Measurements from ENCODE around the gene KIAA1217.
A peak's percentile ranks its signal among the peaks of the same experiment; 100 is the strongest.

KIAA1217 gene

DNA sequence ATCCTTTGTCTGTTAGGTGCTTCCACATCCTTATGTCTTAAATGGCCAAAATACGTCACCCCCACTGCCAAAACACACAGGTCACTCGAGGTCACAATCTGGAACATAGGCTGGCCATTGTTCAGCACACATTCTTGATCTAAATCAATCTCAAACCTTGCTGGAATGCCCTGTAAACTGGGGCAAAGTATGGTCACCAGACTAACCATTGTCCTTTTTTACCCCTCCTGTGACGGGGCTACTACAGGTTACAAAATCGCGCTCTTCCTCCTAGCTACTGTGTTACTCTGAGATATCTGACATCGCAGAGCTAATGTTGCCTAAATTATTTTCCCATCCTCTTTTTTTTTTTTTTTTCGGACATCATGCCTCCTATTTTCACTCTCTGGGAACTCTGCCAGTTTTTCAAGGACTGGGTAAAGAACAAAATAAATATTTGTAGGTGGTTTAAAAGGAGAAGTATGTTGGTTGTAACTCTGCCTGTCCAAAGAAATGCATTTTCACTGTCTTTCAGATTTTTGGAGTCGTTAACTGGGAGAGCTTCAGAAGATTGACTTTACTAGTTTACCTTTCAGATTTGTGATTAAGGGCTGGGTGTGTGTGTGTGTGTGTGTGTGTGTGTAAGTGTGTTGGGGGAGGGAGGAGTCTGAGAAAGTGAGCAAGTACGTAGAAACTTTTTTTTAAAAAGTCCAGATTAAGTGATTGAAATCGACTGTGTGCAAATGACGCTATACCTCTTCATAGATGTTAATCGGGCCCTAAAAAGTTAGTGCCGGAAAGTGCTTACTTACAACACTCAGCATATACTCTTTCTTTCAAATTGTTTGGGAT lies 942 bp upstream of the KIAA1217 start:
- no peak for DNase-seq
- no peak for ATAC-seq

DNA sequence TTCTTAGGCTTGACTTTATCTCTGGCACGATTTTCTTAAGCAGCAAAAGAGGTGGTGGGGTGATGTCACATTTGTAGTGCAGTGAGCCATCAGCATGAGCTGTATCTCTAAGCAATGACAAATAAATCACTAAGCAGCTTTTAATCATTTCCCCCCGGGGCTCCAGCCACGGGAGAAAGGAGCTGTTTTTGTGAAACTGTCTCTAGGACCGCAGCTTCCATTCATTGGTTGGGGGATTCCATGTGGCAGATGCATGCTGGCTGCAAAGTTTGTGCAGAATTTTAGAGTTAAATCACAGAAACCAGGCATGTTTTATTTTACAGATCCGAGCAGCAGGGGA lies 464 bp downstream of the KIAA1217 start:
- DNase-seq (peak; percentile 37), ATAC-seq (peak; percentile 80)

GRCh38 chr10:24209946-24210491 lies 1.1 kb downstream of the KIAA1217 start:
- ATAC-seq (peak; percentile 79), DNase-seq (peak; percentile 48)

DNA sequence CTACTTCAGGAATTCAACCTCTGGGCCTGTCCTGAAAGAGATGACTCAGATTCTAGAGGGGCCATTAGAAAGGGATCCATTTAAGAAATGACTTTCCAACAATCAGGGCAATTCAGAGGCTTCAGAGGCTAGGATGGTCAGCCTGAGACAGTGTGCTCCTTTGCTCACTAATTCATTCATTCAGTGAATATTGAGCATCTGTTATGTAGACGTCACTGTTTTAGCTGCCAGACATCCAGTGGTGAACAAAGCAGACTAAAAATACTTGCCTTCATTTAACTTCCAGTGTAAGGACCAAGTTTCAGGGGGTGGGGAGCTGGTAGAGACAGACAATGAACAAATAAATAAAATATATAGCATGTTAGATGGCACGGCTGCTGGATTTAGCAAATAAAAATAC lies 1.6 kb downstream of the KIAA1217 start:
- ATAC-seq: no peak
- no peak for DNase-seq

DNA sequence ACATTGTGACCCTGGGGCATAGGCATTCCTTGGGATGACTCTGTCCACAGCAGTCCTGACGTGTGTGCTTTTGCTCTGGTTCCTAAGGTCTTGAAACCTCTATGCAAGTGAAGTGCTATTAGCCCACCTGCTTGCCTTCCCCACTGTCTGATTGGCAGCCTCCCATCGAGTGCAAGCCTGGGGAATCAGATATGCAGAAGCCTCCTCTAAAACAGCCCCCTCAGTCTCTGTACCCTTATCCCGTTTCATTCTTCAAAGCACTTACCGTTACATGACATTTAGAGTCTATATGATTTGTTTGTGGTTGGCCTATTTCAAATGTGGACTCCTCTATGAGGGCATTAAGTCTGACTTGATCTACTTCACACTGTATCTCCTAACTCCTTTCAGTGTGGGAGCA lies 4.3 kb downstream of the KIAA1217 start:
- DNase-seq: no peak
- ATAC-seq: no peak

GRCh38 chr10:24213881-24214280 lies 4.9 kb downstream of the KIAA1217 start:
- ATAC-seq: no peak
- DNase-seq: no peak

DNA sequence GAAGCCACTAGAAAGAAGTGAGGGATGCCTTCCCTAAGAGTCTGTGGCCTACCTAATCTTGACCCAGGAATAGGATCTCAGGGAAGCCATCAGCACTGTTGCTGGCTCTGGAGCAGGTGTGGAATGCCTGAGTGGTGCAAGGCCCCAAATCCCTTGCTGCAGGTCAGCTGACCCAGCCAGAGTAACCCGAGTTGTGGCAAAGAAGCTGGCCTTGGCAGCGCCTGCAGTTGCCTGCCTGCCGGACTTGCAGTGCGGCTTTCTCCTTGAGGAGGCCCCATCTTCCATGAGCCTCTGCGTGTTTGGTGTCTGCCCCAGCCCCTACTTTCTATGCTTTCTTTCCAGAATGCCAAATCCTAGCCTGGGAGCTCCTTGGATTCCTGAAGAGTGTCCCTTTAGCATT lies 5.8 kb downstream of the KIAA1217 start:
- ATAC-seq: no peak
- no peak for DNase-seq

GRCh38 chr10:24215196-24215595 lies 6.3 kb downstream of the KIAA1217 start:
- ATAC-seq (no peak), DNase-seq (no peak)

GRCh38 chr10:24215603-24216002 lies 6.7 kb downstream of the KIAA1217 start:
- ATAC-seq: no peak
- DNase-seq: no peak

- DNase-seq (no peak), ATAC-seq (no peak)
Measured at GRCh38 chr10:24219963-24220362, 11.0 kb downstream of the KIAA1217 start.

DNA sequence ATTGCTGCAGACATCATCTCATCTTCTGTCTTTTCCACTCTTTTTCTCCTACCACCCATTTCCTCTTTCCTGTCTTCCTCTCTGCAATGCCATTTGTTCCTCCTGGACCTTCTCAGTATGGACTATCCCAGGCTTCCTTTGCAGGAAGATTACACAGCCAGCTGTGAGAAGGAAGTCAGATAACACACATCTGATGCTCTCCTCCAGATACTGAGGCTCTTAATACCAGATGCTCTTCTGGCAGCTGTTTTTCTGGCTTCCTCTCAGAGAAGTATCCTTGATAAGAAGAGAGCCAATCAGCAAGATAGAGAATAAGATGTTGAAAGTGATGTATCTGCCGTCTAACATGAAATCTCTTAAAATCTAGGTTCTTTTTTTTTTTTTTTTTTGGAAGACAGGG lies 14.4 kb downstream of the KIAA1217 start:
- DNase-seq: no peak
- ATAC-seq: no peak

DNA sequence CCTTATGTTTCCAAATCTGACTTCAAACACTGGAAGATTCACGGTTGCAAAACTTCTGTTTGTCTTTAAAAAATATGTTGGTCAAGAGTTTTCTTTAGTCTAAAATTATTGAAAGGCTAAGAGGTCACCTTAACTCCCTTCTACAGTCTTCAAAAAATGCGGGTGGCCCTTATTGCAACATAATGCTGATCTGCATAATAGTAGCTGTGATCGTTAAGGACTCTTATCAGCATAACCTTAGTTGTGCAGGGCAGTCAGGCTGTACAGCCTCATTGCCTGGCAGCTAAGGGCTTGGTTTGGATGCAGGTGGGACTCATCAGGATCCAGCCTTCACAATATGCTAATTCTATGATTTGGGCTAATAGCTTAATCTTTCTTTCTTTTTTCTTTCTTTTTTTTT lies 15.0 kb downstream of the KIAA1217 start:
- no peak for DNase-seq

DNA sequence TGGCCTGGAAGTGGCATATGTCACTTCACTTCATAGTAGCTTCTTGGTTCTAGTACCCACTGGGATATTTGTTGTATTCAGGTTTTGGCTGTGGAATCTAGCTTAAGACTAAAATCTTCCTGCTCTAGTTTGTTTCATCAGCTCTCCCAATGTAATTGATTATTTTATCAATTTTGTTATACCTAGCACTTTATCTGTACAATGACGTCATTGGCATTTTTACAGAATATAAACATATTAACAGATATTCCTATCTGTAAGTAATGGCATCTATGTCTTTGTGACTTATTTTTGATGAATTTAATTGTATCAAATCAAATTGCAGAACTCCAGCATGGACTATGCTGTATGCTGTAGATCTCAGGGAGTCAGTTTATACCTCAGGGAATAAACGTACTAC lies 19.7 kb downstream of the KIAA1217 start:
- DNase-seq (no peak), ATAC-seq (no peak)

More for the DNA sequence above, 15.0 kb downstream of the KIAA1217 start:
- no peak for ATAC-seq

GRCh38 chr10:24229909-24230308 lies 21.0 kb downstream of the KIAA1217 start:
- ATAC-seq (no peak), DNase-seq (no peak)

DNA sequence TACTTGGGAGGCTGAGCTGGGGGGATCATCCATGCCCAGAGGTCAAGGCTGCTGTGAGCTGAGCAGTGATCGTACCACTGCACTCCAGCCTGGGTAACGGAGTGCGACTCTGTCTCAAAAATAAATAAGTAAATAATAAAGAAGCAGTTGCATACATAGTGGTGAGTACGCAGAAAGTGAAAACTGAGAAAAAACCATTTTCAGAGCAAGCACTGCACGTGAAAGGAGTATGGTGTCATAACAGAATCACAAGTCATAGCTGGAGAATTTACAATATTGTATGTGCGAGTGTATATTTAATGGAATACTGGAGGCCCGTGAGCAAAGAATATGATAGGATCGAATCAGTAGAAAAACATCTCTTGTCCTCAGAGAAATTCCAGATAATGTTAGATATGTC lies 22.3 kb downstream of the KIAA1217 start:
- no peak for ATAC-seq
- DNase-seq: no peak

DNA sequence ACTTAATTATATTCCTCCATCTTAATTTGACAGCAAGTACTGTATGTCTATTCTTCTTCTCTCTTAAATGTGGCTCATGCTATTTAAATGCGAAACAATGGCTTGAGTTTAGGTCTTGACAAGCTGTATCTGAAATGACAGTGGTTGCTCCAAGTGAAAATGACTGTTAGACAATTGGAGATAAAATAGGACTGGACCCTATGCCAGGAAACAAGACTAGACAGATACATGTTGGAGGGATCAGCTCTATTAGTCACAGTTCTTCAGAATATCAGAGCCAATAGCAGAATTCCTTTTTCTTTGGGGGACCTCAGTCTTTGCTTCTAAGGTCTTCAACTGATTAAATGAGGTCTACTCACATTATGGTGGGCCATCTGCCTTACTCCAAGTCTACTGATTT lies 25.8 kb downstream of the KIAA1217 start:
- ATAC-seq (no peak), DNase-seq (no peak)

DNA sequence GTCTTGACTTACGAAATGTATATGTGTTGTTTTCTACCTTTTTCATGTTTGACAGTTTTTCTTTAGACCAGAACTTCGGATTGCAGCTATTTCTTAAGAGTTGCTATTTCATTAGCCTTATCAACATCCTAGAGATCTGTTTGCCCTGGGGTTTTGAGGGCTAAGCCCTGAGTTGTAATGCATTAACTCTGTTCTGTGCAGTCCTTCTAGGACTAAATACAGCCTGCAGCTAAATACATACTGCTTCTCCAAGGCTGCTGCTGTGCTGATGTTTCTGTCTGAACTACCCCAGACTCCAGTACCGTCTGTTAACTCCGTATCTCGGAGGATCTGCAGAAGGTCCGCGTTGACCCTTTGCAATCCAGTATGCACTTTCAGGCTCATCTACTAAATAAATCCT lies 26.5 kb downstream of the KIAA1217 start:
- DNase-seq: no peak
- ATAC-seq: no peak

DNA sequence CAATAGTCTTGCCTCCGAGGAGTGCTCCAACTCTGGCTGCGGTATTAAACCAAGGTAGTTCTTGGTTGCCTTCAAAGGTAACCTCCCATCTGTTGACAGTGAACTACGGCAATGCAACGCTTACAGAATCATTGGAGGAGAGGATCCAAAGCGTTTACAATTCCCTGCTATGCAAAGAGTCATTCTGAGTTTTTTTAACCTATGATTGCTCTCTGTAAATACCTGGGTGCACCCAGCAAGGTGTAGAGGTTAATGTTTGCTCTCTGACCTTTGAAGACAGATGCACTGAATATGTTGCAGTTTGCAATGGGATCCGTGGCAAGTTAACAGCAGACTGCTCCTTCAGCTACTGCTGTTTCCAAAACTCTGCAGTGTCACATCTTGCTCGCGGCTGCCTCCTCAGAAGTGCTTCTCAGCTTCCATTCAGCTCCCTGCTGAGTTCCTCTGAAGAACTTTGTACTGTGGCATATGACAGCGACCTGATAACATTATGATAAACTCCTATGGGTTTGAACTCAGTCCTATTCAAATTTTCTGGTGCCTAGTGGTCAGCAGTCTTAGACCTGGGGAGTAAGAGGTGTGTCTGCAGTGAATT lies 29.0 kb downstream of the KIAA1217 start:
- no peak for ATAC-seq
- DNase-seq: no peak

- no peak for ATAC-seq
- DNase-seq: no peak
Measured at GRCh38 chr10:24238519-24239247, 29.7 kb downstream of the KIAA1217 start.

GRCh38 chr10:24239289-24240040 lies 30.5 kb downstream of the KIAA1217 start:
- no peak for ATAC-seq
- no peak for DNase-seq

GRCh38 chr10:24240041-24240751 lies 31.3 kb downstream of the KIAA1217 start:
- DNase-seq (no peak), ATAC-seq (no peak)

Measured in stimulated activated naive CD8-positive, alpha-beta T cell treated with anti-CD3 and anti-CD28 coated beads, Interleukin-15, Interleukin-2, amounts not matched to agents 100 U/mL and 50 U/mL, for 24 hours (primary cell).